H1 (cell line): ENCODE data around the gene COX7C. TPM values are rescaled to one million over a fixed set of nuclear protein-coding genes. Genes with fewer than 3 reads are reported as not detected.

Experiments used
- CTCF ChIA-PET: fragments of 300-600 bp; sonication (Branson Sonifier 250); formaldehyde crosslinking; loops from one replicate; lab custom pipeline; 2021; ENCODE audit not compliant: partially characterized antibody; lab: Charles Lee
- POLR2A ChIA-PET: fragments of 300-600 bp; sonication (Branson Sonifier 250); formaldehyde crosslinking; loops from one replicate; lab custom pipeline; 2021; ENCODE audit warnings: inconsistent platforms; ENCODE audit not compliant: partially characterized antibody; lab: Charles Lee
- DNase-seq, 2 experiments: peaks; one replicate each; pipeline versions ENCODE4 v3.0.0 to v3.0.0-alpha.2; 2010 to 2022; ENCODE audit warnings: low spot score in 2 of 2, low read depth in 1 of 2, mixed read lengths in 1 of 2
- FAIRE-seq: peaks from 2 replicates; lab custom pipeline; 2011; peaks lifted over from hg19 to GRCh38; lab: Jason Lieb, UNC
- H2AFZ ChIP-seq: 2 replicates; pipeline ENCODE4 v1.8.1; 2012; ENCODE audit warnings: low read length, inconsistent platforms
- H2AK5ac ChIP-seq: 2 replicates; pipeline ENCODE4 v1.6.1; 2013; ENCODE audit warnings: low read depth, low read length
- H2BK120ac ChIP-seq: replicated peaks from 2 replicates; pipeline ENCODE3; 2013; ENCODE audit warnings: low read depth, low read length, inconsistent platforms
- H2BK12ac ChIP-seq: 2 replicates; pipeline ENCODE4 v1.6.1; 2013; ENCODE audit warnings: low read depth, low read length
- H2BK15ac ChIP-seq: 2 replicates; pipeline ENCODE4 v1.6.1; 2013; ENCODE audit warnings: low read length
- H2BK20ac ChIP-seq: 2 replicates; pipeline ENCODE4 v1.6.1; 2013; ENCODE audit warnings: low read length
- H2BK5ac ChIP-seq: 2 replicates; pipeline ENCODE4 v1.6.1; 2013; ENCODE audit warnings: low read depth, low read length
- H3K14ac ChIP-seq: 2 replicates; pipeline ENCODE4 v1.6.1; 2013; ENCODE audit warnings: inconsistent platforms; ENCODE audit not compliant: insufficient read length
- H3K18ac ChIP-seq: 2 replicates; pipeline ENCODE4 v1.6.1; 2013; ENCODE audit warnings: low read length; ENCODE audit errors: extremely low read depth
- H3K23ac ChIP-seq: 2 replicates; pipeline ENCODE4 v1.6.1; 2013; ENCODE audit warnings: inconsistent platforms; ENCODE audit not compliant: insufficient read length
- H3K23me2 ChIP-seq: 2 replicates; pipeline ENCODE4 v1.6.1; 2013; ENCODE audit warnings: low read depth, low read length
- H3K27ac ChIP-seq: 2 replicates; pipeline ENCODE4 v1.6.1; 2011; ENCODE audit warnings: low read depth, low read length, inconsistent platforms
- H3K27me3 ChIP-seq, 4 experiments: replicated peaks in 1 of 4; 1 replicate in 1 of 4; 2 replicates in 3 of 4; pipeline versions ENCODE4 v1.6.1 to v1.8.1; 2011 to 2013; ENCODE audit warnings: low read length in 3 of 4, mild to moderate bottlenecking in 3 of 4, inconsistent platforms in 2 of 4, mixed read lengths in 2 of 4, moderate library complexity in 1 of 4; ENCODE audit not compliant: control insufficient read depth in 3 of 4, insufficient read depth in 3 of 4; ENCODE audit errors: extremely low read depth in 1 of 4
- H3K36me3 ChIP-seq, 4 experiments: 2 replicates each; pipeline versions ENCODE4 v1.6.1 to v1.8.1; 2011 to 2013; ENCODE audit warnings: mild to moderate bottlenecking in 4 of 4, low read length in 3 of 4, moderate library complexity in 2 of 4, control low read depth in 1 of 4, inconsistent platforms in 1 of 4; ENCODE audit not compliant: insufficient read depth in 4 of 4, control insufficient read depth in 2 of 4
- H3K4ac ChIP-seq: replicated peaks from 2 replicates; pipeline ENCODE3; 2013; ENCODE audit warnings: low read length, low read depth, mixed read lengths, inconsistent platforms; ENCODE audit not compliant: insufficient read length
- H3K4me1 ChIP-seq, 4 experiments: replicated peaks in 1 of 4; 1 replicate in 1 of 4; 2 replicates in 3 of 4; pipeline versions ENCODE4 v1.6.1 to v1.8.1; 2011 to 2013; ENCODE audit warnings: low read length in 3 of 4, inconsistent platforms in 2 of 4, mixed read lengths in 1 of 4; ENCODE audit not compliant: insufficient read depth in 4 of 4, control insufficient read depth in 3 of 4
- H3K4me2 ChIP-seq, 2 experiments: 2 replicates each; pipeline versions ENCODE4 v1.6.1 to v1.8.1; 2011 to 2013; ENCODE audit warnings: low read depth in 2 of 2, low read length in 2 of 2, control low read depth in 1 of 2, inconsistent platforms in 1 of 2, mild to moderate bottlenecking in 1 of 2; ENCODE audit not compliant: insufficient read depth in 1 of 2
- H3K4me3 ChIP-seq, 4 experiments: fragments of 200-600, 300-600 bp in 1 of 4; sonication (generic), shearing (Covaris generic), sonication (Bioruptor Twin) in 1 of 4; 2 replicates each; pipeline versions ENCODE4 v1.5.1 to v1.8.1; 2011 to 2016; ENCODE audit warnings: low read length in 4 of 4, low read depth in 3 of 4, control low read depth in 2 of 4, inconsistent platforms in 2 of 4, mild to moderate bottlenecking in 2 of 4, mixed read lengths in 1 of 4, moderate library complexity in 1 of 4; ENCODE audit not compliant: insufficient read depth in 2 of 4; ENCODE audit errors: extremely low read depth in 1 of 4
- H3K56ac ChIP-seq: replicated peaks from 2 replicates; pipeline ENCODE3; 2013; ENCODE audit warnings: low read depth, mild to moderate bottlenecking, mixed read lengths, low read length, inconsistent platforms; ENCODE audit not compliant: insufficient read length
- H3K79me1 ChIP-seq: 2 replicates; pipeline ENCODE4 v1.6.1; 2013; ENCODE audit warnings: low read depth, low read length, control low read depth
- H3K79me2 ChIP-seq, 2 experiments: 2 replicates each; pipeline versions ENCODE4 v1.6.1 to v1.8.1; 2012 to 2013; ENCODE audit warnings: low read length in 2 of 2, mild to moderate bottlenecking in 2 of 2, inconsistent platforms in 1 of 2; ENCODE audit not compliant: insufficient read depth in 2 of 2, control insufficient read depth in 1 of 2
- H3K9ac ChIP-seq, 4 experiments: replicated peaks in 1 of 4; 1 replicate in 1 of 4; 2 replicates in 3 of 4; pipeline versions ENCODE4 v1.6.1 to v1.8.1; 2011 to 2013; ENCODE audit warnings: low read depth in 3 of 4, low read length in 3 of 4, control low read depth in 2 of 4, mild to moderate bottlenecking in 2 of 4, moderate library complexity in 2 of 4, inconsistent platforms in 1 of 4; ENCODE audit errors: extremely low read depth in 1 of 4
- H3K9me3 ChIP-seq, 2 experiments: 2 replicates each; pipeline versions ENCODE4 v1.6.1 to v1.8.1; 2012 to 2013; ENCODE audit warnings: mild to moderate bottlenecking in 2 of 2, moderate library complexity in 2 of 2, control low read depth in 1 of 2, inconsistent platforms in 1 of 2, low read depth in 1 of 2, low read length in 1 of 2, mixed read lengths in 1 of 2; ENCODE audit not compliant: insufficient read depth in 2 of 2
- H4K20me1 ChIP-seq, 2 experiments: replicated peaks in 1 of 2; 2 replicates each; pipeline versions ENCODE3 to v1.8.1; 2011 to 2013; ENCODE audit warnings: inconsistent platforms in 2 of 2, low read length in 2 of 2, mild to moderate bottlenecking in 1 of 2; ENCODE audit not compliant: insufficient read depth in 2 of 2, control insufficient read depth in 1 of 2
- H4K5ac ChIP-seq: 2 replicates; pipeline ENCODE4 v1.6.1; 2013; ENCODE audit warnings: low read length, low read depth, mixed read lengths, inconsistent platforms; ENCODE audit not compliant: insufficient read length
- H4K8ac ChIP-seq: 2 replicates; pipeline ENCODE4 v1.8.0; 2013; ENCODE audit warnings: mild to moderate bottlenecking, moderate library complexity, low read length, inconsistent platforms; ENCODE audit not compliant: insufficient read depth; ENCODE audit errors: extremely low read depth
- H4K91ac ChIP-seq: replicated peaks from 2 replicates; pipeline ENCODE3; 2013; ENCODE audit warnings: low read length, mixed read lengths, inconsistent platforms; ENCODE audit not compliant: insufficient read length
- POLR2AphosphoS5 ChIP-seq: IDR thresholded peaks from 2 replicates; pipeline ENCODE4 v1.6.1; 2011; ENCODE audit warnings: low read depth, low read length
- ZNF274 ChIP-seq: IDR thresholded peaks from 2 replicates; pipeline ENCODE4 v1.7.0; 2012; ENCODE audit warnings: low read length, borderline replicate concordance; ENCODE audit errors: extremely low read depth
- polyA plus RNA-seq, 7 experiments: library from polyadenylated mRNA; depleted of rRNA in 3 of 7; stranded (reverse) in 5 of 7; unstranded in 2 of 7; fragments of >200 nt in 5 of 7; fragments of 200-250 nt in 2 of 7; gene quantifications; 1 replicate in 5 of 7; 2 replicates in 1 of 7; 4 replicates in 1 of 7; pipeline versions ENCODE4 v1.2.1 to v1.2.3, GENCODE V29; 2011 to 2013; ENCODE audit warnings: missing spikeins in 2 of 7, mixed read lengths in 2 of 7
- total RNA-seq: library from RNA; stranded (reverse); fragmentation: NEBNext Ultra II Directional; extraction: Animal tissue kit (Norgen Biotek cat#: 25700); gene quantifications from 2 replicates; pipeline ENCODE4 v1.2.1, GENCODE V29; 2021

Gene COX7C
- total and polyA plus RNA-seq, 2 of the 8 experiments (the other 6 are each of a cell fraction or from before 2014, with no cell fraction given), result 1,059 to 1,207 TPM

GRCh38 chr5:86645885-86646284, 28.1 kb downstream of the COX7C start:
- peak overlapping the region; percentile 27 for H4K91ac ChIP-seq

More at GRCh38 chr5:86645885-86646284, 28.1 kb downstream of the COX7C start:
- Histone ChIP-seq H3K79me1 (no peaks in the 10 kb centered on the region), H4K5ac (peak overlapping the region; percentile 85), H2BK15ac (no peak overlapping the region), H3K27me3 (no peaks in the 10 kb centered on the region), H2AK5ac (0 out of 2 replicates have a peak overlapping the region, but pooled peaks have one; percentile 97), H2AFZ (no peak overlapping the region), H2BK120ac (peak overlapping the region; percentile 99), H3K9ac (no peak overlapping the region), H2BK12ac (no peak overlapping the region), H3K18ac (peak overlapping the region; percentile 43; the same call in 1 of the 2 replicates), H3K23ac (no peak overlapping the region), H3K79me2 (no peaks in the 10 kb centered on the region), H3K9me3 (no peaks in the 10 kb centered on the region), H3K4ac (no peak overlapping the region), H3K14ac (no peak overlapping the region), H4K8ac (no peak overlapping the region), H2BK20ac (no peak overlapping the region; the same call in 1 of the 2 replicates), H3K4me3 (peak overlapping the region in 1 of 4 experiments; percentile 24; a peak in 1 of 8 replicates), H4K20me1 (no peaks in the 10 kb centered on the region), H3K4me1 (peaks cover 4 to 31% (median 17%) of the 10 kb centered on the region in 4 experiments), H3K23me2 (no peaks in the 10 kb centered on the region), H3K27ac (peak overlapping the region; percentile 74; the same call in 1 of the 2 replicates), H3K36me3 (no peaks in the 10 kb centered on the region), H2BK5ac (peak overlapping the region; percentile 97; the same call in 1 of the 2 replicates), H3K56ac (no peak overlapping the region), H3K4me2 (peak overlapping the region in 1 of 2 experiments; percentile 34; a peak in 2 of 4 replicates)
- DNase-seq, result no peak
- ChIA-PET CTCF (interaction anchor here (0.6 to 1.7 kb wide), 3 partner anchors 14 to 906 kb away, joined by 3 to 5 read pairs (median 3); no protein-coding TSS in a partner anchor), POLR2A (interaction anchor here (0.9 to 11.2 kb wide), 3 partner anchors 23 to 374 kb away, joined by 3 to 138 read pairs (median 3); partner anchors contain the start of gene COX7C)
- FAIRE-seq, result no peak
- TF ChIP-seq ZNF274 (no peak), POLR2AphosphoS5 (no peak)
